Urinary bladder (tissue), 4 donors: ENCODE results near the gene CFAP299. TPM values are rescaled to one million over a fixed set of nuclear protein-coding genes. Genes with fewer than 3 reads are reported as not detected.
"Not testable (repeated sequence)": the region's sequence is repeated elsewhere in the genome, so short reads cannot be mapped to it uniquely, and the experiment has no call there.

Experiments
- DNase-seq: peaks from one replicate; pipeline ENCODE4 v3.0.0-alpha.2; 2015; ENCODE audit errors: extremely low spot score
- H3K27ac ChIP-seq: one replicate; pipeline ENCODE4 v1.5.1; 2013; ENCODE audit warnings: low read depth, mild to moderate bottlenecking, moderate library complexity
- H3K36me3 ChIP-seq: one replicate; pipeline ENCODE4 v1.6.1; 2013; ENCODE audit warnings: mild to moderate bottlenecking, moderate library complexity; ENCODE audit not compliant: insufficient read depth
- H3K4me1 ChIP-seq: one replicate; pipeline ENCODE4 v1.6.1; 2013; ENCODE audit warnings: mild to moderate bottlenecking, moderate library complexity; ENCODE audit not compliant: insufficient read depth
- H3K4me3 ChIP-seq: one replicate; pipeline ENCODE4 v1.5.1; 2013; ENCODE audit warnings: low read depth, low read length
- WGBS: extraction: QIAGEN DNeasy Blood & Tissue Kit; methylation state at CpG from one replicate; pipeline ENCODE4 v1.1.7; 2013; 5-methylcytosine and 5-hydroxymethylcytosine counted together
- polyA plus RNA-seq: library from polyadenylated mRNA; stranded (reverse); fragments of 200-250 nt; gene quantifications from one replicate; pipeline ENCODE4 v1.2.3, GENCODE V29; 2013
- total RNA-seq: library from RNA; depleted of rRNA; stranded (reverse); fragments of >200 nt; gene quantifications from one replicate; pipeline ENCODE4 v1.2.3, GENCODE V29; 2014
- donor health status: healthy with polysubstance abuse.
- donor health status: healthy.

CFAP299 gene
- total and polyA plus RNA-seq, 2 donors = not detected

DNA sequence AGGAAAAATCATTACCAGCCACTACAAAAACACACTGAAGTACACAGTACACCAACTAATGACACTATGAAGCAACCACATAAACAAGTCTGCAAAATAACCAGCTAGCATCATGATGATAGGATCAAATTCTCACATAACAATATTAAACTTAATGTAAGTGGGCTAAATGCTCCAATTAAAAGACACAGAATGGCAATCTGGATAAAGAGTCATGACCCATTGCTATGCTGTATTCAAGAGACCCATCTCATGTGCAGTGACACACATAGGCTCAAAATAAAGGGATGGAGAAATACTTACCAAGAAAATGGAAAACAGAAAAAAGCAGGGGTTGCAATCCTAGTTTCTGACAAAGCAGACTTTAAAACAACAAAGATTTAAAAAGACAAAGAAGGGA, 7.2 kb downstream of the CFAP299 start:
- not testable (repeated sequence) for DNase-seq, H3K4me1 ChIP-seq, H3K27ac ChIP-seq, H3K4me3 ChIP-seq, H3K36me3 ChIP-seq

GRCh38 chr4:80343887-80344286, 8.4 kb downstream of the CFAP299 start:
- no peaks in the 10 kb centered on the region for H3K36me3 ChIP-seq
- H3K4me1 ChIP-seq = no peaks in the 10 kb centered on the region
- no peak overlapping the region for H3K4me3 ChIP-seq
- no peak for DNase-seq
- no peak overlapping the region for H3K27ac ChIP-seq

- DNase-seq = no peak
These were observed 24.6 kb downstream of the CFAP299 start for GRCh38 chr4:80360084-80360483.

DNA sequence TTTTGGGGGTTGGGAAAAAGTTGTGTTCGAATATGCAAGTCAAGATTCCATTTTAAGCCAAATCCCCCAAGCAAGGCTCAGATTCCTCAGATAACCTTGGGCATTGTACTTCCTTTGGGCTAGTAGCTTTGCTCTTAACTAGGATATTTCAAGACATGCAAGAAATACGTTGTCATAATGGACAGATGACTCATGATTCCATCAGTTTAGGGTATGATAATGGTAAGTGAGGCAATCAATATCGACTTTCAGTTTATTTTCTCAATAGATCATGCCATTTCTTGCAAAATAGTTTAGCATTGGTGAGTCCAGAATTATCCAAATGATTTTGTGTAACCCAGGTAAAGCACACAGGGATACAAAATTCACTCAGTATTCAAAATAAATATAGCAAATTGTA, 25.4 kb downstream of the CFAP299 start:
- H3K36me3 ChIP-seq = no peaks in the 10 kb centered on the region
- WGBS = 46% methylated on average over 3 of the region's 3 CpGs
- H3K27ac ChIP-seq = no peak overlapping the region
- no peak for DNase-seq
- no peak overlapping the region for H3K4me3 ChIP-seq
- H3K4me1 ChIP-seq = no peaks in the 10 kb centered on the region

More at GRCh38 chr4:80360084-80360483, 24.6 kb downstream of the CFAP299 start:
- 39% methylated on average over 3 of the region's 3 CpGs for WGBS
- Histone ChIP-seq H3K27ac (no peak overlapping the region), H3K4me1 (no peaks in the 10 kb centered on the region), H3K36me3 (no peaks in the 10 kb centered on the region), H3K4me3 (no peak overlapping the region)

DNA sequence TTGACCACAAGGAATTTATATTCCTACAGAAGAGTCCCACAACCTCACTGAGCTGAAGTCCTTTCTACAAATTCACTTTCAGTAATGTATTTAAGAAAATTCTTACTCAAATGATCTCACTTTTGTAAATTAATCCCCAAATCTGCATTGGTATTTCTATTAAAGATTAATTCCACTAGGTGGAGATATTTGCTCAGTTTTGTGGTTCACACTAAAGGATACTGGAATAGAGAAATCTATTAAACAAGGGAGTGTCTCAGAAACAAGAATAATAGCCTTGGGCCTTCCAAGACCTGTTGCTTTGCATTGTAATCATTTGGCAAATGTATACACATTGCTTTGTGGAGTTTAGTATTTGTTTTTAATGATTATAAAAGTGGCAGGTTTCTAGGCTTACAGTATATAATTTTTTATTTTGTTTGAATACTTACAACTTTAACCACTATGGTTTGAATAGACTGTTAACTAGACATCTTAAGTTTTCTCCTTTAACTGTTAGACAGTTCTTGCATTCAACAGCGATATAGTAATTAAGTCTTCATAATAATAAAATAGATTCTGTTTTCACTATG, 25.9 kb downstream of the CFAP299 start:
- peak; percentile 25 for DNase-seq
- H3K4me1 ChIP-seq = no peaks in the 10 kb centered on the region
- no peaks in the 10 kb centered on the region for H3K36me3 ChIP-seq
- no peak overlapping the region for H3K4me3 ChIP-seq
- H3K27ac ChIP-seq = no peak overlapping the region
- WGBS = 62% methylated on average over 1 of the region's 1 CpG

GRCh38 chr4:80362578-80363181, 27.1 kb downstream of the CFAP299 start:
- H3K4me1 ChIP-seq = no peaks in the 10 kb centered on the region
- no peaks in the 10 kb centered on the region for H3K36me3 ChIP-seq
- DNase-seq = peak; percentile 21
- 14% methylated on average over 4 of the region's 4 CpGs for WGBS
- no peak overlapping the region for H3K4me3 ChIP-seq
- H3K27ac ChIP-seq = no peak overlapping the region

- H3K4me3 ChIP-seq = no peak overlapping the region
- no peaks in the 10 kb centered on the region for H3K4me1 ChIP-seq
- H3K36me3 ChIP-seq = no peaks in the 10 kb centered on the region
- H3K27ac ChIP-seq = no peak overlapping the region
- peak; percentile 6 for DNase-seq
- 78% methylated on average over 1 of the region's 1 CpG for WGBS
These were observed 30.4 kb downstream of the CFAP299 start for GRCh38 chr4:80365928-80366327.

GRCh38 chr4:80367737-80368136, 32.2 kb downstream of the CFAP299 start:
- Histone ChIP-seq H3K4me1 (no peaks in the 10 kb centered on the region), H3K36me3 (no peaks in the 10 kb centered on the region), H3K27ac (no peak overlapping the region), H3K4me3 (no peak overlapping the region)
- DNase-seq = no peak
- 86% methylated on average over 2 of the region's 2 CpGs for WGBS

GRCh38 chr4:80370635-80371034, 35.1 kb downstream of the CFAP299 start:
- Histone ChIP-seq H3K4me3 (no peak overlapping the region), H3K36me3 (no peaks in the 10 kb centered on the region), H3K27ac (no peak overlapping the region), H3K4me1 (no peaks in the 10 kb centered on the region)
- 93% methylated on average over 3 of the region's 3 CpGs for WGBS
- DNase-seq = no peak

DNA sequence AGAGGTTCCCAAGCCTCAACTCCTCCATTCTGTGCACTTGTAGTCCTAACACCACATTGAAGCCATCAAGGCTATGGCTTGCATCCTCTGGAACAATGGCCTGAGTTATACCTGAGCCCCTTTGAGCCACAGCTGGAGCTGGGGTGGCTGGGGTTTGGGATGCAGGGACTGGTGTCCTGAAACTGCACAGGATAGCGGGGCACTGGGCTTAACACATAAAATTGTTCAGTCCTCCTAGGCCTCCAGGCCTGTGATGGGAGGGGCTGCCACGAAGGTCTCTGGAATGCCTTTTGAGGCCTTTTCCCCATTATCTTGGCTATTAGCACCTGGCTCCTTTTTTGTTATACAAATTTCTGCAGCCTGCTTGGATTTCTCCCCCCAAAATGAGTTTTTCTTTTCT, 35.5 kb downstream of the CFAP299 start:
- H3K4me3 ChIP-seq = no peak overlapping the region
- no peak for DNase-seq
- WGBS = 90% methylated on average over 2 of the region's 2 CpGs
- no peak overlapping the region for H3K27ac ChIP-seq
- no peaks in the 10 kb centered on the region for H3K4me1 ChIP-seq
- H3K36me3 ChIP-seq = no peaks in the 10 kb centered on the region

DNA sequence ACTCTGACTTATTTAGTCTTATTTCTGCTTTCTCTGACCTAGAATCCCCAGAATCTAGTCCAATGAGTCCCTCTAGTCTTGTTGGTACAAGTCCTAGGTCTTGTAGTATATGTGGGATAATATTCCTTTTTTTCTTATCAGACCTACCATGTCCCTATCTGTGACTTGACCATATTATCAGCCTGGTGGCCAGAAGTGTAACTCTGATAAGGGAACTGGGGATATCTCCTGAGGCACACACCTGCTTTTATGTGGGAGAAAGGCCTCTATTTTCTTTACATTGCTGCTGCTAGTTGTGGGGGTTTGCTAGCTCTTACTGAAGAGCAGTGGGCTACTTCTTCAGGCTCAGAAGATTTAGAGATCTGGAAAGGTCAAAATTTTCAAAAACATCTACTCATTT, 38.6 kb downstream of the CFAP299 start:
- no peak for DNase-seq
- Histone ChIP-seq H3K4me3 (no peak overlapping the region), H3K27ac (no peak overlapping the region), H3K36me3 (no peaks in the 10 kb centered on the region), H3K4me1 (no peaks in the 10 kb centered on the region)

DNA sequence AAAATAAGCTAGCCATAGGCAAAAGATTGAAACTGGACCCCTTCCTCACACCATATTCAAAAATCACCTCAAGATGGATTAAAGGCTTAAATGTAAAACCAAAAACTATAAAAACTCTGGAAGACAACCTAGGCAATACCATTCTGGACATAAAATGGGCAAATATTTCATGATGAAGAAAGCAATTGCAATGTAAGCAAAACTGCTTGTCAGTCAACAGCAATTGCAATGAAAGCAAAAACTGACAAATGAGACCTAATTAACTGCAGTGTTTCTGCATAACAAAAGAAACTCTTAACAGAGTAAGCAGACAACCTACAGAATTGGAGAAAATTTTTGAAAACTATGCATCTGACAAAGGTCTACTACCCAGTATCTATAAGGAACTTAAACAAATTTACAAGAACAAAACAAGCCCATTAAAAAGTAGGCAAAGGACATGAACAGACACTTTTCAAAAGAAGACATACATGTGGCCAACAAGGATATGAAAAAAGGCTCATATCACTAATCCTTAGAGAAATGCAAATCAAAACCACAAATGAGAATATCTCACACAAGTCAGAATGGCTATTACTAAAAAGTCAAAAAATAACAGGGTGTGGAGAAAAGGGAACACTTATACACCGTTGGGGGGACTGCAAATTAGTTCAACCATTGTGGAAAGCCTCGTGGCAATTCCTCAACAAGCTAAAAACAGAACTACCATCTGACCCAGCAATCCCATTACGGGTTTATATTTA, 46.7 kb downstream of the CFAP299 start:
- Histone ChIP-seq H3K36me3 (no peaks in the 10 kb centered on the region), H3K4me3 (no peak overlapping the region), H3K4me1 (no peaks in the 10 kb centered on the region), H3K27ac (no peak overlapping the region)
- 67% methylated on average over 3 of the region's 3 CpGs for WGBS
- DNase-seq = no peak

DNA sequence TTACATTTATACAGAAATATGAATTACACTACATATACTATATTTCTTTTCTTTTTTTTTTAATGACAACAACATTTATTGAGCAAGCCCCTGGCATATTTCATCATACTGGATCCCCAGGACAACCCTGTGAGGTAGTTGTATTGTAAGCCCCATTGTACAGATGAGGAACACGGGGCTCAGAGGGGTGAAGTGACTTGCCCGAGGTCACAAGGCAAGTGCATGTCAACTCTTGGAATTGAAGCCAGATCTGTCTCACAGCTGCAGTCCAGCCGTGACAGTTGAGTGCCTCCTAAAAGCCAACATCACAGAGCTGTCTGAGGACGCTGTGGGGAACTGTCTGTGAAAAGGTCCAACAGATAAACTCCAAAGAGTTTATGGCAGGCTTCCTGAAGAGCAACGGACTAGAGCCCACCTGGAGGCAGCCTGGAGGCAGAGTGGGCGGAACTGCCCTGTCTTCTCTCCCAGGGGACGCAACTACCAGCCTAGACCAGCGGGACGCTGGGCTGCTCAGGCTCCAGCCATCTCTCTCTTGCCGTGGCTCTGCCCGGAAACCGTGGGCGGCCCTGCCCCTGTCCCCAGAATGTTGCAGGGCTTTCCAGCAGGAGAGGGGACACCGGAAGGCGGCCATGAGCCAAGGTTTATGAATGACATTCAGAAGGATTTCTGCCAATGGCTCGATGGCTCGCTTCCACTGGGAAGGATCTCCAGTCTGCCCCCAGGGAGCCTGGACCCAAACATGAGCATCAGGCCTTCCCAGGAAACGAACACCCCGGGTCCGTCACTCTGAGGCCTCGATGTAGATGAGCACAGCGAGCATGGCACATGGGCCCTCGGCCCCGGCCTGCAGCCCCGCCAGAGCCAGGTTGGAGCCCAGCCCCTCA, 50.1 kb downstream of the CFAP299 start:
- Histone ChIP-seq H3K4me3 (no peak overlapping the region), H3K36me3 (no peaks in the 10 kb centered on the region), H3K4me1 (no peaks in the 10 kb centered on the region), H3K27ac (no peak overlapping the region)
- DNase-seq = no peak
- 93% methylated on average over 25 of the region's 25 CpGs for WGBS
